Heart left ventricle (tissue), 13 donors: Measurements from ENCODE around the gene GPRC5A.

Source experiments
- CTCF ChIP-seq, 12 donors: fragments of 200-600 bp; sonication (generic) in 4 of 12; IDR thresholded peaks; one replicate each; pipeline versions ENCODE4 v1.5.0 to v1.8.0; 2018 to 2022; ENCODE audit warnings: antibody characterized with exemption in 12 of 12, mild to moderate bottlenecking in 5 of 12
- POLR2A ChIP-seq, 2 donors: fragments of 450-650 bp; IDR thresholded peaks; one replicate each; pipeline ENCODE4 v1.6.1; 2017; ENCODE audit warnings: antibody characterized with exemption in 2 of 2, mild to moderate bottlenecking in 2 of 2, moderate library complexity in 2 of 2
- donor health status: ischemic (EF 13 %, LVEDD 7.1; RV severe dilation, severe dysfunction).
- donor health status: DM: no; HTN: yes; CAD: no.
- donor health status: DM: no; HTN: no; CAD: no.
- donor health status: ischemic (EF 25% LVEDD 6.9; RV normal size, moderate dysfunction).
- donor health status: ischemic (EF 25% LVEDD 5.7; RV mildly dilated, moderate dysfunction).
- donor health status: ischemic (EF 35%, LVEDD 5.7; RV mildly dilated, moderate dysfunction).
- donor health status: nonischemic (EF 11% LVEDD 7.7; RV severe dilation, severe dysfunction).
- donor health status: DM: yes; HTN: yes; CAD: no.
- donor health status: PGD.
- donor health status: ischemic (EF 29% LVEDD 5.4; RV normal size, mild dysfunction).
- donor health status: nonischemic (EF 23%, LVEDD 6.1; RV moderate dilation, normal function).

GRCh38 chr12:12929696-12930095 lies 38.3 kb downstream of the GPRC5A start:
- TF ChIP-seq POLR2A (IDR thresholded peaks at IDR 0.05) (no peak), CTCF (IDR thresholded peaks at IDR 0.05) (no peak)
